ENCODE measurements around the gene BGLAP. TPM values are rescaled to one million over a fixed set of nuclear protein-coding genes. Genes with fewer than 3 reads are reported as not detected.

BGLAP gene
- total RNA-seq, 1 donor from 2014 or later: 0.30 TPM

GRCh38 chr1:156291226-156292061 is 49.5 kb downstream of the BGLAP start:
- Histone ChIP-seq H3K27ac (replicated peaks) (peak overlapping the region; percentile 77), H3K27me3 (ENCODE audit: low read depth) (no peaks in the 10 kb centered on the region), H3K9me3 (replicated peaks) (no peaks in the 10 kb centered on the region), H3K4me3 (peak overlapping the region; percentile 64), H3K4me1 (peaks cover 31% of the 10 kb centered on the region), H3K36me3 (peaks cover 14% of the 10 kb centered on the region)
- DNase-seq: peak; percentile 90
- intact Hi-C loops (cut with micrococcal nuclease): no loop called here
- no peak for TF ChIP-seq CTCF (IDR thresholded peaks at IDR 0.05; ENCODE audit: borderline replicate concordance)

Other genes starting within 250 kb of the BGLAP start
- gene SSR2, start 221.2 kb upstream of the BGLAP start, total RNA-seq: 77.6 TPM
- gene UBQLN4, start 188.4 kb upstream of the BGLAP start, total RNA-seq: 29.9 TPM
- gene LAMTOR2, start 187.4 kb upstream of the BGLAP start, total RNA-seq: 55.0 TPM
- gene RAB25, start 181.0 kb upstream of the BGLAP start, total RNA-seq: not detected
- gene MEX3A, start 159.7 kb upstream of the BGLAP start, total RNA-seq: 0.16 TPM
- gene LMNA, start 127.5 kb upstream of the BGLAP start, total RNA-seq: 236 TPM
- gene SEMA4A, start 88.6 kb upstream of the BGLAP start, total RNA-seq: 1.0 TPM
- 14.4 TPM for gene SLC25A44, start 48.1 kb upstream of the BGLAP start, total RNA-seq
- gene PMF1, start 29.2 kb upstream of the BGLAP start, total RNA-seq: 55.8 TPM
- gene PAQR6, start 5.9 kb downstream of the BGLAP start, total RNA-seq: 0.47 TPM
- gene SMG5, start 40.6 kb downstream of the BGLAP start, total RNA-seq: 91.1 TPM
- 1.5 TPM for gene TMEM79, start 42.1 kb downstream of the BGLAP start, total RNA-seq
- 14.2 TPM for gene GLMP, start 53.5 kb downstream of the BGLAP start, total RNA-seq
- not detected for gene VHLL, start 57.1 kb downstream of the BGLAP start, total RNA-seq
- 123 TPM for gene CCT3, start 96.1 kb downstream of the BGLAP start, total RNA-seq
- 0.58 TPM for gene TSACC, start 96.3 kb downstream of the BGLAP start, total RNA-seq
- gene RHBG, start 127.0 kb downstream of the BGLAP start, total RNA-seq: not detected

All from left ventricle myocardium inferior (tissue), 1 donor.